GM03348 (cell line): Measurements from ENCODE around the gene ZFYVE28.
A peak's percentile ranks its signal among the peaks of the same experiment; 100 is the strongest.
"Not testable (repeated sequence)": the region's sequence is repeated elsewhere in the genome, so short reads cannot be mapped to it uniquely, and the experiment has no call there.

Experiments
- DNase-seq: peaks from one replicate; pipeline ENCODE4 v3.0.0; 2012; ENCODE audit warnings: low spot score

ZFYVE28 gene

DNA sequence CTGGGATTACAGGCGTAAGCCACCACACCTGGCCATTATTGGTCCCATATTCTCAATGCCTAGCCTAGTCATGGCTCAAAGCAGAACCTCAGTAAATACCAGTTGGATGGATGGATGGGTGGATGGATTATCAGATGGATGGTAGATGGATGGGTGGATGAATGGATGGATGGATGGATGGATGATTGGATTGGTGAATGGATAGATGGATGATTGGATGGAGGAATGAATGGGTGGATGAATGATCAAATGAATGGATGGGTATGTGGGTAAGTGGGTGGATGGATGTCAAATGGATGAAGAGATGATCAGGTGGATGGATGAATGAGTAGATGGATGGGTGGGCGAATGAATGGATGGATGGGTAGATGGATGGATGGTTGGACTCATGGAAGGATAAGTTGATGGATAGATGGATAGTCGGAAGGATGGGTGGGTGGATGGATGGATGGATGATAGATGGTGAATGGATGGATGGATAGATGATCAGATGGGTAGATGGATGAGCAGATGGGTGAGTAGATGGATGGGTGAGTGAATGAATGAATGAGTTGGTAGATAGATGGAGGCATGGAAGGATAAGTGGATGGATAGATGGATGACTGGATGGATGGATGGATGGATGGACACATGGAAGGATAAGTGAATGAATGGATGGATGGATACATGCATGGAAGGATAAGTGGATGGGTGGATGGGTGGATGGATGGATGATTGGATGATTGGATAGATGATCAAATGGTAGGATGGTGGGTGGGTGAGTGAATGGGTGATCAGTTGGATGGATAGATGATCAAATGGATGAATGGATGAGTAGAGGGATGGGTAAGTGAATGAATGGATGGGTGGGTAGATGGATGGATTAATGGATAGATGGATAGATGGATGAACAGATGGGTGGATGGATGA, 28.5 kb upstream of the ZFYVE28 start:
- DNase-seq, result no peak

- DNase-seq, result no peak
Observed at GRCh38 chr4:2445571-2445970, 27.1 kb upstream of the ZFYVE28 start.

DNA sequence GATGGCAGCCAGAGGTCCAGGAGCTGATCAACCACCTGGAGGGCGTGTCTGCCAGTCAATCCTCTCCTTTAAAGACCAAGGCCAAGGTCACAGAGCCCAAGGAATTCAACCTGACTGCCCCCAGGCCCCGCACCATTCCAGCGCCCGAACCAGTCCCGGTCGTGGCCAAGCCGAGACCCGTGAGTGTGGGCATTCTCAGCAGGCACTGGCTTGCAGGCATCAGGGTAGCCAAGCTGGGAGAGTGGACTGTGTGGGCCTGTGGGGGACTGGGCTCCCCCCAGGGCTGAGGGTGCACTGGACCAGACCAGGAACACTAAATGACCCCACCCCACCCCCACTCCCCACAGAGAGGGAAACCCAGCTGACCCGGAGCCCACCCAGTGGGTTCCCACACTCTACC, 26.7 kb upstream of the ZFYVE28 start:
- no peak for DNase-seq

DNA sequence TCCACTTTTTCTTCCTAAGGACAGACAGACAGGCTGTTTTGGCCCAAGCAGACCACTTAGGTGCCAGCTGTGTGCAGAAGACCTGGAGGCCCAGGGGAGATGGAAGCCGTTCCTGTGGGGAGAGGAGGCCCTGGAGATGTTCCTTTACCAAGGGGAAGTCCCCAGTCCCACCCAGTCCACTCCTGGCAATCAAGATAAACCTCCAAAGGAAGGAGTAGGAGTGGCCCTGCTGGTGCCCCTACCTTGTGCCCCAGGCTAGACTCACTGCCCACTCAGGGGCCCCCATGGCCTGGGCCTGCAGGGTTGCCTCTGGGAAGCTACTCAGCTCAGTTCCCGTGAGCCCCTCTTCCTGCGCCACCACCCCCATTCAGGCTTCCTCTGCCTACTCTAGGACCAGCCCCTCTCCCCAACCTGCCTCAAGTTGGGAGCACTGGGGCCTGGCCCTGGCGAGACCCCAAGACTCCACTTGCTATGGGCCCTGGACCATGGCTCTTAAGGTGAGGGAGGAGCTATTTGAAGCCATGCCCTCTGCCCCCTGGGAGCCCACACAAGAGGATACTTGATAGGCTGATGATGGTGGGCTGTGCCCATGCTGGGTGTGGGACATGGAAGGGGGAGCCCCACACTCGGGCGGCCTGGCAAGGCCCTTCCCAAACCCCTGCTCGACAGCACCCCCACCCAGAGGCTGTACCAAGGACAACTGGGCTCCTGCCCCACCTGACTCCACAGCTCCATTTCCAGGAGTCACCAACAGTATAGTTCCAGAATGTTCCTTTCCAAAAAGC, 25.7 kb upstream of the ZFYVE28 start:
- DNase-seq, result no peak

DNA sequence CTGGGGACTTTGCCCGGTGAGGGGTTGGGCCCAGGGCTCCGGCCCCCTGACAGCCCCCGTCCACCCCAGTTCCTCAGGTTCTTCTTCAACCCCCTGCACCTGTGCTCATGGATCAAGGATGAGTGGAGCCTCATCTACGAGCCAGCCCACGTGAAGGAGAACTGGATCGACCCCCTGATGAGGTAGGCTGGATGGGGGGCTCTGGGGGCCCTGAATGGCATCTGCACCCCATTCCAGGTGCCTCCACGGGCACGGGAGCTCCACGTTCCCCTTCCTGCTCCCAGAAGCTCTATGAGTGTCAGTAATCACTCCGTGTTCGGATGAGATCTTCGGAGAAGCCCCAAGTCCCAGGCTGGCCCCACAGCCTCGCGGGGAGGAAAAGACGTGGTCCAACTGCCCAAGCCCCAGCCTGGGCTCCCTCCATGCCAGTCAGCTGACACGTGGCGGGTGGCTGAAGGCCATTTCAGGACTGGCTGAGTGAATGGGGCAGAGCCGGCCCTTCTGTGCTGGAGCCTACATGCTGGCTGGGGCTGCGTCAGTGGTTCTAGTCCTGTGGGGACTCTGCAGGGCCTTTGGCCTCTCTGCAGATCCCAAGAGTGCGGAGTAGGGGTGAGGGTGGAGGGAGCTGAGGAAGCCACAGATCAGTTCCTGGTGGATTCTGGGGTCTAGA, 24.8 kb upstream of the ZFYVE28 start:
- DNase-seq, result no peak

DNA sequence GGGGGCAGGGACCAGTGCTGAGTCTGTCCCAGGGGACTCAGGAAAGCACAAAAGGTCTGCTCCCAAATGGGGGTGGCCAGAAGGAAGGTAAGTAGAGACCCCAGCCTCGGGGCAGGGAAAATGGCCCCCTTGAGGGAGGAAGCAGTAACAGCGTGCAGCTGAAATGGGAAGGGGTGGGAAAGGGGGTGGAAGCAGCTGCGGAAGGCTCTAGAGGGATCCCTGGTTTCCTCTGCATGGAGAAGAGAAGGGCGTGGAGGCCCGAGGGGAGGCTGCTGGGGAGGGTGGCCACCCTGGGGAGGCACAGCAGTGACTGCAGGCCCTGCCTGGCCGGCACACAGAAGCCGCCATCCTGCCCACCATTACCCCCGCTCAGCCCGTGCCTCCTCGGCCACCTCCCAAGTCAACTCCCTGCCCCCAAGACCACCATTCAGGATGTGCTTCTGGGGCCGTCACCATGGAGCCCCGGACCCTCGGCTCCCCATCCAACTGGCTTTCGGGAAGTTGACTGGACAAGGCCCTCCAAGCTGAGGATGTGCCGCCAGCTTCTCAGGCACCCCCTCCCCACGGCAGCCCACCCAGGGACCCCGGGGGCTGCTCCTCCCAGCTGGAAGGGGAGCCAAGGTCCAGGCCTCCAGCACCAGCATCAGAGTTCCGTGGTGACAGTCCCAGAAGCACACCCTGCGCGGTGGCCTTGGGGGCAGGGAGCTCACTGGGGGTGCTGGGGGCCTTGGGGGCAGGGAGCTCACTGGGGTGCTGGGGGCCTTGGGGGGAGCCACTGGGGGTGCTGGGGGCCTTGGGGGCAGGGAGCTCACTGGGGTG, 23.9 kb upstream of the ZFYVE28 start:
- DNase-seq, result no peak

DNA sequence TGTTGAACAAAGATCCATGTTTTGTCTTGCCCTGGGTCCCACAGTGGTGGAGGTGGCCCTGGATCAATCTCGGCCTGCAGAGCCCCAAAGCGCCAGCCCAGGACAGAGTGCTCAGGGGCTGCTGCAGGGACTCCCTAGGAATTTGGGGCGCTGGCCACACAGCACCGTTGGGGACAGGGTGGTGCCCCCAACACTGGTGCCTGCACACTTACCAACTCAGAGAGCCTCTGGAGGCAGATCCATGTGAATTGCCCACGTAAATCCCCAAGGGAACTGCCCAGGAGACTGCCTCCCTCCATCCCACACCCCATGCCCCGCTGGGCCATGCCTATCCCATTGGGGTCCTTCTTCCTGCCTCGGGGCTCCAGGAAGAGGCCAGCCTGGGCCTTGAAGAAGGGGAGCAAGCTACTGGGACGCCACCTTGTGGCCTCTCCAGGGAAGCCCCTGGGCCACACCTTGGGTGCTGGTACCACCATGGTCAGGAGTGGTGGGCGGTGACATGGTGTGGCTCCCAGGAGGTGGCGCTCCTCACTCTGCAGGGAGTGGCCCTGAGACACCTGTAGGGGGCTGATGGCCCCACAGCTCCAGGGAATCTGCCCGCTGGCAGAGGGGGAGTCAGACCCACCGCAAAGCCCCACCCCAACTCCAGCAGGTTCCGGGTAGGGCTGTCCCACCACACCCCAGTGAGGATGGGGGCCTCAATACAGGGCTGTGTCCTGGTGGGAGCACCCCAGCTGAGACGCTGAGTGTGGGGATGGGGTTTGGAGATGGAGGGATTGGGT, 23.1 kb upstream of the ZFYVE28 start:
- DNase-seq, result peak; percentile 78

DNA sequence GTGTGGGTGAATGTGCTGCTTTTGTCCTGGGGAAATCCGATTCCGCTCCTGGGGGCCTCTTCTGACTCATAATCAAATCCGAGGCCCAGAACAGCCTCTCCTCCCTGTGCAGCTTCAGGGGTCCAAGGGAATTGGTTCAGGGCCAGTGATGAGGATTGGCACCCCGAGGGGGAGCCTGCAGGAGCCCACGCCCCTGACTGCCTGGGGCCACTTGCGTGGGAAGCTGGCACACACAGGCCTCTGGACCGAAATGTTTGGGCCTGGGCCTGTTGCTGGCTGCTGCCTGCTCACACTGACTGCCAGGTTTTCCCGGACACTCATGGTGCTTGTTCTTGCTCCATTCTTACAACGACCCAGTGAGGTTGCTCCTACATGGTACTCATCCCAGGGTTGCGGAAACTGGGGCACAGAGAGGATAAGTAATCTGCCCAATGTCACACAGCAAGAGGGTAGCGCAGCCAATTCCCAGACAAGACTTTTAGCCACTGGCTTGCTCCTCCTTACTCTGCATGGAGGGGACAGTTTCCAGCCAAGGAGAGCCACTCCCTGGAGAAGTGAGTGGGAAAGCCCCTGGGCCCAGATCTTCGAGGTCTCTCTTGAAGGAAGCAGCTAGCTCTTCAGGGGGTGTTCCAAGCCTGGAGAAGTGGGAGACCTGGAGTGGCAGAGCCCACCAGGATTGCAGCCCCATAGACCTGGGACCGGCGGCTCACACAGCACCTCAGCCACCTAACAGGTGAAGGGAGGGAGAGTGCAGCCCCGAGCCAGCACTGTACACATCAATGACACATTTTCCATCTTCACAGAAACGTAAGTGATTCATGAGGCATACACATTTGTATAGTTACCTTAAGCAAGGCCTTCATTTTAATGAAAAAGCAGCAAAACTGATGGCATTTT, 20.6 kb upstream of the ZFYVE28 start:
- no peak for DNase-seq

- DNase-seq, result no peak
Observed at GRCh38 chr4:2437475-2438215, 19.2 kb upstream of the ZFYVE28 start.

DNA sequence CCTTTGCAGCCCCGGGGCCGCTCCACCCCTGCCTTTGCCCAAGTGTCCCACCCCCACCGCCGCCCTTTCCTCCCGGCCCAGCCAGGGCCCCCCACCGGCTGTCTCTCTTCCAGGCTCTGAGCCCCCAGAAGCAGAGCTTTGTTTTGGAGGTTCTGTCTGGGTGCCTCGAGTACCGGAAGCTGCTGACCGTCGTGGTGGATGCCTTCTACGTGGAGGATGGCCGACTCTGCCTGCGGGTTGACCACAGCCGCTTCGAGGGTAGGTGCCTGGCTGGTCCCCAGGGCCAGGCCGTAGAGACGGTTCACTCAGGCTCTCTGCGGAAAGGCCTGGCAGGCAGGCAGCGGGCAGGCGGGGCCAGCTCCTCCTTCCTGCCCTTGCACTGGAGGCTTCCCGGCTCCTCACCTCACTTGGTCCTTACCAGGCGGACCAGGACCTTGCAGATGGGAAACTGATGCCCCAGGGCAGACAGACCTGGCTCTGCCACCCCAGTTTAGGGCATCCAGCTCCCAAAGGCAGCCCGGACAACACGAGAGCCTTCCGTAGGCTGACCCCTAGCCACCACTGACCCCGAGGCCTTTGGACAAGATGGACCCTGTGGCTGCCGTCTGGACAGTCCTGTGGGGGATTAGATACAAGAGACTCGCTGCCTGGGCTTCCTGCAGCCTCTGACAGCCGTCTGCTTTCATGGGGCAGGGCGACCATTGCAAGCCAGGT, 18.5 kb upstream of the ZFYVE28 start:
- no peak for DNase-seq

- peak; percentile 68 for DNase-seq
Observed at GRCh38 chr4:2436301-2436700, 17.9 kb upstream of the ZFYVE28 start.

DNA sequence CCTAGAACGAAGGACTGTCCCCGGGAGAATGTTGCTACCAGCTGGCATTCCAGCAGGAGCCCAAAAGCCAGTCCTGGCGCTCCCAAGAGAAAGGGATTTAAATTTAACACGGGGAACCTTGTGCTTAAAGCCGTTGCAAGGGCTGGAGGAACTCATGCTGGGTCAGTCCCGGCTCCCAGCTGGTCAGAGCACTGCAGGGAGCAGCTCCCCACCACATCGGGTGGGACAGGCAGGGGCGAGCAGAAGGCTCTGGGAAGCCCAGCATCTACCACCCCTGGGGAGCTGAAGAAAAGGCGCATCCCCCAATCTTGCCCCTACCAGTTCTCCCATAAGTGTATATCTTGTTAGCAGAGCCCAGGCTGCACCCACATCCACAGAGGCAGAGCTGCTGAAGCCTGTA, 16.0 kb upstream of the ZFYVE28 start:
- DNase-seq, result no peak

DNA sequence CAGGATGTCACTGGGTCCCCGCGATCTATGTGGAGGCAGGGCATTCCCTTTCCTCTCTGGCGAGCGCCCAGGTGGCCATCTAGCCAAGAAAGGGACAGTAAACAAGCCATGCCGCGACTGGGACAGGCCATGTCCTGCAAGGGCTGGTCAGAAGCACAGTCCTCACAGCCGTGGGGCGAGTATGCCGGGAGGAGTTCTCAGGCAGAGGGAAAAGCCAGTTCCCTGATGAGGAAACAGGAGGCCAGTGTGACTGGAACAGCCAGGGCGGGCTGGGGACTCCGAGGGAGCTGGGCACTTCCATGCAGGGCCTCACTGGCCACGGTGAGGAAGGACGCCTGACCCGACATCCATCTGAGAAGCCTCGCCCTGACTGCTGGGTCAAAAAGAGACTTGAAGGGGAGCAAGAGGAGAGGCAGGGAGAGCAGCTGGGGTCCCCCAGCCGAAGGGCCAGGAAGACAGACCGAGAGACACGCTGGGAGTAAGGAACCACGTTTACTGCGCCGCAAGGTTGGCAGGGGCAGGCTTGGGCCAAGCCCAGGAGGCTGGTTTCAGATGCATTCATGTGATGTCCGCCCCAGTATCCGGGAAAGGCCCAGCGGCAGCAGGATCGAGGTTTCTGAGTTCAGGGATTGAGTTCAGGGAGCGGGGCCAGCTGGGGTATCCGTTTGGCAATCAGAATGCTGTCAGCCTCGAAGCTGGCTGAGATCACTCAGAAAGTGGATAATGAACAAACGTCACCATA, 15.3 kb upstream of the ZFYVE28 start:
- DNase-seq, result no peak

DNA sequence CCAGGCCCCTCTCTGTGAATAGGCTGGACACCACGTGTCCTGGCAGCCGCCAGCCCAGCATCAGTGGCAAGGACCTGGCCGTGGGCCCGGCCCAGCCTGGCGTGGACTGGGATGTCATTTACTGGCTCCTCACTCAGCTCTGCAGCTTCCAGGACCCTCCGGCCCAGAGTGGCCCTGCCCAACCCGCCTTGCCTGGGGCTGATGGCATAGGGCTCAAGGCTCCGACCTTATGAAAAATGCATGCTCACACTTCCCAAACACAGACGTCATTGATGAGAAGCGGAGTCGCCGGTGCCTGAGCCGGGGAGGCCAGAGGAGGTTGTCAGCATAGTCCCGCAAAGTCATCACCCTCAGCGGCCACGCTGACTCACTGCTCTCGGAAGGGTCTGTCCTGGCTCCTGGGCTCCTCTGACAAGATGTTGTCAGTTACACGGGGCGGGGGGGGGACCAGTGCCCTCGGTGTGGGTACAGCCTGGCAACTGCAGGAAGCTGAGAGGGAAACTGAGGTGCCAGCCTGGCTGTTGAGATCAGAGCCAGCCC, 14.6 kb upstream of the ZFYVE28 start:
- DNase-seq, result no peak

GRCh38 chr4:2432004-2432403, 13.6 kb upstream of the ZFYVE28 start:
- DNase-seq, result no peak

DNA sequence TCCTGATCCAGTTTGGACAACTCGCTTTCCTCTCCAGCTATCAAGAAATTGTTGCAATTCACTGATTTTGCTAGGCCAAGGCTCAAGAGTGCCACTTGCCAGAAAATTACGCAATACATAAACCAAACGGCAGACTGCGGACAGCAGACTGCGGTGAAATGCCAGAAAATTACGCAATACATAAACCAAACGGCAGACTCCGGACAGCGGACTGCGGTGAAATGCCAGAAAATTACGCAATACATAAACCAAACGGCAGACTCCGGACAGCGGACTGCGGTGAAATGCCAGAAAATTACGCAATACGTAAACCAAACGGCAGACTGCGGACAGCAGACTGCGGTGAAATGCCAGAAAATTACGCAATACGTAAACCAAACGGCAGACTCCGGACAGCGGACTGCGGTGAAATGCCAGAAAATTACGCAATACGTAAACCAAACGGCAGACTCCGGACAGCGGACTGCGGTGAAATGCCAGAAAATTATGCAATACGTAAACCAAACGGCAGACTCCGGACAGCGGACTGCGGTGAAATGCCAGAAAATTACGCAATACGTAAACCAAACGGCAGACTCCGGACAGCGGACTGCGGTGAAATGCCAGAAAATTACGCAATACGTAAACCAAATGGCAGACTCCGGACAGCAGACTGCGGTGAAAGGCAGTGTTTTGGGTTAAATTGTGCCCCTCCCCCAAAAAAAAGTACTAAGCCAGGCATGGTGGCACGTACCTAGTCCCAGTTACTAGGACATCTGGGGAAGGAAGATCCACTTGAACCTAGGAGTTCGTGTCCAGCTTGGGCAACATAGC, 11.7 kb upstream of the ZFYVE28 start:
- not testable (repeated sequence) for DNase-seq
